GM12872 (cell line): Measurements from ENCODE around the gene PROP1.

Source experiments
- CTCF ChIP-seq: IDR thresholded peaks from 3 replicates; pipeline ENCODE4 v1.5.1; 2011; ENCODE audit warnings: low read depth, mild to moderate bottlenecking, low read length, moderate library complexity; ENCODE audit not compliant: insufficient read depth

The PROP1 gene

GRCh38 chr5:177966009-177966838 lies 29.8 kb downstream of the PROP1 start:
- no peak for TF ChIP-seq CTCF

- TF ChIP-seq CTCF = no peak
Observed at GRCh38 chr5:177964471-177964870, 31.6 kb downstream of the PROP1 start.

GRCh38 chr5:177963966-177964365 lies 32.1 kb downstream of the PROP1 start:
- TF ChIP-seq CTCF = no peak

- no peak for TF ChIP-seq CTCF
Observed at GRCh38 chr5:177959315-177959714, 36.7 kb downstream of the PROP1 start.

- TF ChIP-seq CTCF = no peak
Observed at GRCh38 chr5:177958696-177959095, 37.3 kb downstream of the PROP1 start.

GRCh38 chr5:177957241-177957640 lies 38.8 kb downstream of the PROP1 start:
- TF ChIP-seq CTCF = no peak
